Measurements from ENCODE around the gene SOCS1. TPM values are rescaled to one million over a fixed set of nuclear protein-coding genes. Genes with fewer than 3 reads are reported as not detected.

SOCS1 gene
- total and polyA plus RNA-seq, 2 of the 8 experiments (the other 6 are each of a cell fraction or from before 2014, with no cell fraction given), result 21.0 to 48.9 TPM

DNA sequence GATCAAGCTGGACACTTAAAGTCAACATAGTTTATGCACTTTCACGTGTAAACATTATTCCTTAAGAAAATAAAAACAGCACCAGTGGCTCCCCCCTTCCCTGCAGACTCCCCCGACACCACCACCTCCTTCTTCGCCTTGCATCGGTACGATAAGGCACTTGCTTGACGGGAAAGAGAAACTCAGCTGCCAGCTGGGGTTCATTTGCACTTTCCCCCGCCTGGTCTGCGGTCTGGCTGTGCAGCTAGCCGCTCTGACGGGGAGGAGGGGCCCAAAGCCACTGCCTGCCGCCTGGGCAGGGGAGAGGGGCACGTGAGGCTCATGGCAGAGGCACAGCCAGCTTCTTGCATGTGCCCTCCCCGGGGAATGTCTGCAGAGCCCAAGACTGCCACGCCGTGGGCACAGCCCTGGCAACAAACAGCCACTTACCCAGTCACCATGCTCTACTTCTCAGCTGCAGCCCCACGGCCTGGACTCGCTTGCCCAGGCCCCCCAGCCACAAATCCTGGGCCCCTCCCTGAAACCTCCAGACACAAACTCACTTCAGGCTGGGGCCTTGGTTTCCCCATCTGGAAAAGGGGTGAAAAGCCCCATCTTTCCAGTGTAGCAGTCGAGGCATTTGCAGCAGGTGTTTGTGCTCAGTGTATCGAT is 41.6 kb upstream of the SOCS1 start:
- no peak overlapping the region for H2AK5ac ChIP-seq (ENCODE audit: low read depth, low read length)
- no peaks in the 10 kb centered on the region for H3K23me2 ChIP-seq (ENCODE audit: low read depth, low read length)
- peak overlapping the region; percentile 68 for H4K91ac ChIP-seq (replicated peaks; ENCODE audit: insufficient read length, low read length)
- no peak overlapping the region for H3K23ac ChIP-seq (ENCODE audit: insufficient read length)
- 0 out of 2 replicates have a peak overlapping the region, but pooled peaks have one; percentile 26 for H2BK5ac ChIP-seq (ENCODE audit: low read depth, low read length)
- WGBS, 2 experiments (ENCODE audit: extremely low coverage in 1 of 2, insufficient coverage in 1 of 2, insufficient read length in 1 of 2, insufficient replicate concordance in 2 of 2, low coverage in 1 of 2, low lambda C conversion rate in 2 of 2, missing lambda C conversion rate in 1 of 2), result 37% methylated on average over 18 of the region's 19 CpGs; no CpG with 5 or more reads in 1 of the 2 experiments
- no peak overlapping the region for H3K9ac ChIP-seq (replicated peaks in 1 of 4; ENCODE audit: extremely low read depth in 1 of 4, low read depth in 3 of 4, low read length in 3 of 4)
- H2BK15ac ChIP-seq (ENCODE audit: low read length), result peak overlapping the region; percentile 72; the same call in 1 of the 2 replicates
- H3K9me3 ChIP-seq (ENCODE audit: insufficient read depth in 2 of 2, low read depth in 1 of 2, low read length in 1 of 2), result no peaks in the 10 kb centered on the region
- peak overlapping the region; percentile 7 to 22; a peak in 2 of 4 replicates for H3K4me2 ChIP-seq (ENCODE audit: insufficient read depth in 1 of 2, low read depth in 2 of 2, low read length in 2 of 2)
- no peak overlapping the region for H3K27ac ChIP-seq (ENCODE audit: low read depth, low read length)
- H2BK12ac ChIP-seq (ENCODE audit: low read depth, low read length), result peak overlapping the region; percentile 90; the same call in 1 of the 2 replicates
- no peak overlapping the region for H3K4ac ChIP-seq (replicated peaks; ENCODE audit: insufficient read length, low read depth, low read length)
- FAIRE-seq (no peak), DNase-seq (ENCODE audit: low read depth in 1 of 2, low spot score in 2 of 2) (peak in 1 of 2 experiments; percentile 66)
- ChIA-PET CTCF (ENCODE audit: partially characterized antibody) (interaction anchor here (0.8 to 3.8 kb wide), 7 partner anchors 13 to 80 kb away, joined by 3 to 13 read pairs (median 4); partner anchors contain the start of genes SOCS1 and TNP2), POLR2A (ENCODE audit: partially characterized antibody) (interaction anchor here (0.8 to 2.7 kb wide), 9 partner anchors 9 to 42 kb away, joined by 3 to 11 read pairs (median 4); partner anchors contain the start of gene SOCS1)
- no peak overlapping the region for H3K4me3 ChIP-seq (ENCODE audit: extremely low read depth in 1 of 4, insufficient read depth in 2 of 4, low read depth in 3 of 4, low read length in 4 of 4)
- H2AFZ ChIP-seq (ENCODE audit: low read length), result 0 out of 2 replicates have a peak overlapping the region, but pooled peaks have one; percentile 9
- peak overlapping the region; percentile 6; the same call in 1 of the 2 replicates for H2BK20ac ChIP-seq (ENCODE audit: low read length)
- peak overlapping the region; percentile 36 for H2BK120ac ChIP-seq (replicated peaks; ENCODE audit: low read depth, low read length)
- peaks cover 5 to 9% (median 9%) of the 10 kb centered on the region in 4 experiments for H3K4me1 ChIP-seq (replicated peaks in 1 of 4; ENCODE audit: control insufficient read depth in 3 of 4, insufficient read depth in 4 of 4, low read length in 3 of 4)
- TF ChIP-seq BCL11A (IDR thresholded peaks at IDR 0.05; ENCODE audit: low read depth in 2 of 2, low read length in 2 of 2) (no peak), SIN3A (conservative IDR thresholded peaks at IDR 0.05 in 1 of 2, IDR thresholded peaks at IDR 0.05 in 1 of 2; ENCODE audit: low read depth in 1 of 2, low read length in 2 of 2) (0 out of 4 replicates have a peak, but pooled peaks of 1 of the 2 experiments have one; percentile 45), TEAD4 (IDR thresholded peaks at IDR 0.05; ENCODE audit: low read depth, low read length) (0 out of 2 replicates have a peak, but pooled peaks have one; percentile 1), EZH2 (IDR thresholded peaks at IDR 0.05; ENCODE audit: low read depth, low read length, severe bottlenecking) (no peak)
- TF ChIP-seq, protein P1, sequence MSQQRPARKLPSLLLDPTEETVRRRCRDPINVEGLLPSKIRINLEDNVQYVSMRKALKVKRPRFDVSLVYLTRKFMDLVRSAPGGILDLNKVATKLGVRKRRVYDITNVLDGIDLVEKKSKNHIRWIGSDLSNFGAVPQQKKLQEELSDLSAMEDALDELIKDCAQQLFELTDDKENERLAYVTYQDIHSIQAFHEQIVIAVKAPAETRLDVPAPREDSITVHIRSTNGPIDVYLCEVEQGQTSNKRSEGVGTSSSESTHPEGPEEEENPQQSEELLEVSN (IDR thresholded peaks at IDR 0.05), result 0 out of 2 replicates have a peak, but pooled peaks have one; percentile 25
- TF ChIP-seq, protein P2, sequence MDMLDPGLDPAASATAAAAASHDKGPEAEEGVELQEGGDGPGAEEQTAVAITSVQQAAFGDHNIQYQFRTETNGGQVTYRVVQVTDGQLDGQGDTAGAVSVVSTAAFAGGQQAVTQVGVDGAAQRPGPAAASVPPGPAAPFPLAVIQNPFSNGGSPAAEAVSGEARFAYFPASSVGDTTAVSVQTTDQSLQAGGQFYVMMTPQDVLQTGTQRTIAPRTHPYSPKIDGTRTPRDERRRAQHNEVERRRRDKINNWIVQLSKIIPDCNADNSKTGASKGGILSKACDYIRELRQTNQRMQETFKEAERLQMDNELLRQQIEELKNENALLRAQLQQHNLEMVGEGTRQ (IDR thresholded peaks at IDR 0.05; ENCODE audit: low read length), result 0 out of 2 replicates have a peak, but pooled peaks have one; percentile 33
- TF ChIP-seq, protein P3, sequence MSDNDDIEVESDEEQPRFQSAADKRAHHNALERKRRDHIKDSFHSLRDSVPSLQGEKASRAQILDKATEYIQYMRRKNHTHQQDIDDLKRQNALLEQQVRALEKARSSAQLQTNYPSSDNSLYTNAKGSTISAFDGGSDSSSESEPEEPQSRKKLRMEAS (IDR thresholded peaks at IDR 0.05), result peak; percentile 58
- H3K27me3 ChIP-seq (replicated peaks in 1 of 4; ENCODE audit: control insufficient read depth in 3 of 4, extremely low read depth in 1 of 4, insufficient read depth in 3 of 4, low read length in 3 of 4), result no peaks in the 10 kb centered on the region
- H3K18ac ChIP-seq (ENCODE audit: extremely low read depth, low read length), result peak overlapping the region; percentile 83
- H3K56ac ChIP-seq (replicated peaks; ENCODE audit: insufficient read length, low read depth, low read length), result no peak overlapping the region
- no peak overlapping the region for H3K14ac ChIP-seq (ENCODE audit: insufficient read length)
- H4K20me1 ChIP-seq (replicated peaks in 1 of 2; ENCODE audit: control insufficient read depth in 1 of 2, insufficient read depth in 2 of 2, low read length in 2 of 2), result no peaks in the 10 kb centered on the region
- no peaks in the 10 kb centered on the region for H3K36me3 ChIP-seq (ENCODE audit: control insufficient read depth in 2 of 4, insufficient read depth in 4 of 4, low read length in 3 of 4)
- no peaks in the 10 kb centered on the region for H3K79me2 ChIP-seq (ENCODE audit: control insufficient read depth in 1 of 2, insufficient read depth in 2 of 2, low read length in 2 of 2)
- peak overlapping the region; percentile 34 for H4K5ac ChIP-seq (ENCODE audit: insufficient read length, low read depth, low read length)
- no peaks in the 10 kb centered on the region for H3K79me1 ChIP-seq (ENCODE audit: low read depth, low read length)
- peak overlapping the region; percentile 53; the same call in 1 of the 2 replicates for H4K8ac ChIP-seq (ENCODE audit: extremely low read depth, insufficient read depth, low read length)

Measured in H1 (cell line).